GM21717 (cell line): ENCODE data around the gene CEP192.
"Not testable (repeated sequence)": the region's sequence is repeated elsewhere in the genome, so short reads cannot be mapped to it uniquely, and the experiment has no call there.

Experiments used
- ATAC-seq: cut with Tn5 transposase; IDR thresholded peaks from one replicate; pipeline ENCODE4 v1.9.1; 2021; ENCODE audit warnings: mild to moderate bottlenecking, moderate library complexity; ENCODE audit not compliant: unreplicated experiment

Gene CEP192

GRCh38 chr18:12991821-12992179, 638 bp downstream of the CEP192 start:
- no peak for ATAC-seq

- no peak for ATAC-seq
Measured at GRCh38 chr18:12993439-12993838, 2.3 kb downstream of the CEP192 start.

GRCh38 chr18:12995424-12995823, 4.3 kb downstream of the CEP192 start:
- no peak for ATAC-seq

GRCh38 chr18:12995952-12996477, 4.9 kb downstream of the CEP192 start:
- ATAC-seq: no peak

GRCh38 chr18:12996661-12997292, 5.6 kb downstream of the CEP192 start:
- no peak for ATAC-seq

GRCh38 chr18:12997330-12997729, 6.2 kb downstream of the CEP192 start:
- not testable (repeated sequence) for ATAC-seq

GRCh38 chr18:12998332-12999060, 7.3 kb downstream of the CEP192 start:
- no peak for ATAC-seq

GRCh38 chr18:13003466-13003896, 12.3 kb downstream of the CEP192 start:
- peak; percentile 37 for ATAC-seq

GRCh38 chr18:13004396-13004795, 13.2 kb downstream of the CEP192 start:
- ATAC-seq: no peak

- ATAC-seq: no peak
Measured at GRCh38 chr18:13005289-13005688, 14.1 kb downstream of the CEP192 start.

GRCh38 chr18:13006531-13007247, 15.5 kb downstream of the CEP192 start:
- no peak for ATAC-seq

- no peak for ATAC-seq
Measured at GRCh38 chr18:13007248-13007560, 16.0 kb downstream of the CEP192 start.

- no peak for ATAC-seq
Measured at GRCh38 chr18:13011719-13012118, 20.6 kb downstream of the CEP192 start.

- ATAC-seq: no peak
Measured at GRCh38 chr18:13014232-13014631, 23.1 kb downstream of the CEP192 start.

- ATAC-seq: no peak
Measured at GRCh38 chr18:13014818-13015217, 23.7 kb downstream of the CEP192 start.

GRCh38 chr18:13017247-13017875, 26.2 kb downstream of the CEP192 start:
- ATAC-seq: no peak

GRCh38 chr18:13018374-13018773, 27.2 kb downstream of the CEP192 start:
- no peak for ATAC-seq

- no peak for ATAC-seq
Measured at GRCh38 chr18:13019301-13019700, 28.1 kb downstream of the CEP192 start.

GRCh38 chr18:13022644-13023043, 31.5 kb downstream of the CEP192 start:
- no peak for ATAC-seq

GRCh38 chr18:13025233-13025632, 34.1 kb downstream of the CEP192 start:
- ATAC-seq: no peak

GRCh38 chr18:13026583-13027270, 35.6 kb downstream of the CEP192 start:
- no peak for ATAC-seq
